GM12892 (cell line): ENCODE data around the gene ALK.

Experiments
- POLR2A ChIP-seq: IDR thresholded peaks from 2 replicates; pipeline ENCODE4 v1.6.1; 2011; ENCODE audit warnings: low read depth, low read length, control low read depth
- POLR2AphosphoS5 ChIP-seq: IDR thresholded peaks from 2 replicates; pipeline ENCODE4 v1.6.1; 2011; ENCODE audit warnings: low read depth, low read length, control low read depth
- TAF1 ChIP-seq: IDR thresholded peaks from 2 replicates; pipeline ENCODE4 v1.6.1; 2011; ENCODE audit warnings: low read depth, mild to moderate bottlenecking, control low read depth, low read length, borderline replicate concordance

- no peak for TF ChIP-seq POLR2AphosphoS5
- TF ChIP-seq POLR2A = no peak
- no peak for TF ChIP-seq TAF1
Observed at GRCh38 chr2:29583548-29584156, 337.7 kb downstream of the ALK start.
